Testis (tissue), 2 donors: ENCODE measurements around the gene REC8.

Experiments
- CTCF ChIP-seq, 3 experiments: fragments of 450-650 bp in 2 of 3; fragments of 200-600 bp in 1 of 3; sonication (generic) in 1 of 3; IDR thresholded peaks; one replicate each; pipeline ENCODE4 v1.5.1; 2016 to 2019; ENCODE audit warnings: antibody characterized with exemption in 3 of 3, mild to moderate bottlenecking in 2 of 3, moderate library complexity in 1 of 3
- POLR2A ChIP-seq: fragments of 450-650 bp; IDR thresholded peaks from one replicate; pipeline ENCODE4 v1.6.1; 2017; ENCODE audit warnings: antibody characterized with exemption, mild to moderate bottlenecking, moderate library complexity

GRCh38 chr14:24143511-24143910 lies 28.4 kb upstream of the REC8 start:
- TF ChIP-seq CTCF (IDR thresholded peaks at IDR 0.05) = no peak
- no peak for TF ChIP-seq POLR2A
